ENCODE results near the gene KIFC3.

KIFC3 gene

GRCh38 chr16:57771141-57771785 is 31.0 kb downstream of the KIFC3 start:
- in situ Hi-C loops (cut with HindIII; ENCODE audit: low sequenced_read_pairs) = no loop called here

GRCh38 chr16:57770361-57770760 is 31.9 kb downstream of the KIFC3 start:
- in situ Hi-C loops (cut with HindIII; ENCODE audit: low sequenced_read_pairs) = no loop called here

GRCh38 chr16:57769541-57770145 is 32.6 kb downstream of the KIFC3 start:
- in situ Hi-C loops (cut with HindIII; ENCODE audit: low sequenced_read_pairs) = no loop called here

GRCh38 chr16:57766714-57767348 is 35.5 kb downstream of the KIFC3 start:
- in situ Hi-C loops (cut with HindIII; ENCODE audit: low sequenced_read_pairs) = no loop called here

GRCh38 chr16:57765160-57765728 is 37.0 kb downstream of the KIFC3 start:
- in situ Hi-C loops (cut with HindIII; ENCODE audit: low sequenced_read_pairs) = no loop called here

GRCh38 chr16:57764341-57765159 is 37.7 kb downstream of the KIFC3 start:
- in situ Hi-C loops (cut with HindIII; ENCODE audit: low sequenced_read_pairs) = no loop called here

- in situ Hi-C loops (cut with HindIII; ENCODE audit: low sequenced_read_pairs) = no loop called here
Observed at GRCh38 chr16:57764006-57764340, 38.3 kb downstream of the KIFC3 start.

- in situ Hi-C loops (cut with HindIII; ENCODE audit: low sequenced_read_pairs) = no loop called here
Observed at GRCh38 chr16:57763285-57764005, 38.8 kb downstream of the KIFC3 start.

- in situ Hi-C loops (cut with HindIII; ENCODE audit: low sequenced_read_pairs) = no loop called here
Observed at GRCh38 chr16:57762365-57763040, 39.8 kb downstream of the KIFC3 start.

GRCh38 chr16:57761957-57762356 is 40.3 kb downstream of the KIFC3 start:
- in situ Hi-C loops (cut with HindIII; ENCODE audit: low sequenced_read_pairs) = no loop called here

GRCh38 chr16:57761301-57761700 is 41.0 kb downstream of the KIFC3 start:
- in situ Hi-C loops (cut with HindIII; ENCODE audit: low sequenced_read_pairs) = no loop called here

GRCh38 chr16:57760357-57761160 is 41.7 kb downstream of the KIFC3 start:
- in situ Hi-C loops (cut with HindIII; ENCODE audit: low sequenced_read_pairs) = no loop called here

- in situ Hi-C loops (cut with HindIII; ENCODE audit: low sequenced_read_pairs) = no loop called here
Observed at GRCh38 chr16:57759541-57760356, 42.5 kb downstream of the KIFC3 start.

- in situ Hi-C loops (cut with HindIII; ENCODE audit: low sequenced_read_pairs) = no loop called here
Observed at GRCh38 chr16:57759131-57759530, 43.2 kb downstream of the KIFC3 start.

- in situ Hi-C loops (cut with HindIII; ENCODE audit: low sequenced_read_pairs) = no loop called here
Observed at GRCh38 chr16:57758331-57759117, 43.8 kb downstream of the KIFC3 start.

GRCh38 chr16:57757883-57758282 is 44.4 kb downstream of the KIFC3 start:
- in situ Hi-C loops (cut with HindIII; ENCODE audit: low sequenced_read_pairs) = no loop called here

- in situ Hi-C loops (cut with HindIII; ENCODE audit: low sequenced_read_pairs) = no loop called here
Observed at GRCh38 chr16:57757326-57757786, 44.9 kb downstream of the KIFC3 start.
